ENCODE data around the gene FGF14. TPM values are rescaled to one million over a fixed set of nuclear protein-coding genes. Genes with fewer than 3 reads are reported as not detected.

FGF14 gene
- total RNA-seq, 1 donor from 2014 or later, result not detected

DNA sequence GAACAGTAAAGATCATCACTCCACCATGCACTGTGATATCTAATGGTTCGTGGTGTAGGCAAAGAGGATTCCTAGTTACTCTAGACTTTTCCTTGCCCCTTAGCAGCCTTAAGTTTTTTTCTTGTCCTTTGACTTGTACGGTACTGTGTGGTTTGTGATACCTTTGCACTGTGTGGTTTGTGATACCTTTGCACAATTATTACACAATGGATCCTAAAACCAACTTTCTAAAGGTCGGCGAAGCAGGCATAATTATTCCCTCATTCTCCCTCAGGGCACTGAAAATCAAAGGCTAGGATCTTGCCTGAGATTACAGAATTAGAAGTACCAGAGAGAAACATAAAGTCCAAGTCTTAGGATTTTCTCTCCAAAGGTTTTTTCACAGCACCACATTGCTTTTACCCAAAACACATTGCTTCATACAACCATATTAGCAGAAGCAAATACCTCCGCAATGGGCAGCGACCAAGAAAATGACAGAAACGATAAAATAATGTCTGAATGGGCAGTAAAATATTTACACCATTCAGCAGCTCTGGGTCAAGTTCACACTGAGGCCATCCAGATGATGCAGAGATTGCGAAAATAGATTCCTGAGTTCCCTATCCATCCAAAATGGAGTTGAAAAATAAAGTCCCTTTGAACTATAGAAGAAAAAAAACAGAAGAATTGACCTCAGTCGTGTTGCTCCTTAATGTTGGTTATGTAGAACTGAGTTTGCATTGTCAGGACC is 106.4 kb downstream of the FGF14 start:
- no peaks in the 10 kb centered on the region for H3K27me3 ChIP-seq (ENCODE audit: control insufficient read depth, insufficient read depth, low read length)
- TF ChIP-seq, protein P1, sequence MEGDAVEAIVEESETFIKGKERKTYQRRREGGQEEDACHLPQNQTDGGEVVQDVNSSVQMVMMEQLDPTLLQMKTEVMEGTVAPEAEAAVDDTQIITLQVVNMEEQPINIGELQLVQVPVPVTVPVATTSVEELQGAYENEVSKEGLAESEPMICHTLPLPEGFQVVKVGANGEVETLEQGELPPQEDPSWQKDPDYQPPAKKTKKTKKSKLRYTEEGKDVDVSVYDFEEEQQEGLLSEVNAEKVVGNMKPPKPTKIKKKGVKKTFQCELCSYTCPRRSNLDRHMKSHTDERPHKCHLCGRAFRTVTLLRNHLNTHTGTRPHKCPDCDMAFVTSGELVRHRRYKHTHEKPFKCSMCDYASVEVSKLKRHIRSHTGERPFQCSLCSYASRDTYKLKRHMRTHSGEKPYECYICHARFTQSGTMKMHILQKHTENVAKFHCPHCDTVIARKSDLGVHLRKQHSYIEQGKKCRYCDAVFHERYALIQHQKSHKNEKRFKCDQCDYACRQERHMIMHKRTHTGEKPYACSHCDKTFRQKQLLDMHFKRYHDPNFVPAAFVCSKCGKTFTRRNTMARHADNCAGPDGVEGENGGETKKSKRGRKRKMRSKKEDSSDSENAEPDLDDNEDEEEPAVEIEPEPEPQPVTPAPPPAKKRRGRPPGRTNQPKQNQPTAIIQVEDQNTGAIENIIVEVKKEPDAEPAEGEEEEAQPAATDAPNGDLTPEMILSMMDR (IDR thresholded peaks at IDR 0.05; ENCODE audit: insufficient read depth, low read length, severe bottlenecking), result no peak
- H3K36me3 ChIP-seq (ENCODE audit: control insufficient read depth, insufficient read depth, low read length), result no peaks in the 10 kb centered on the region
- FAIRE-seq (no peak), DNase-seq (ENCODE audit: low read depth) (no peak)
- no peak overlapping the region for H3K4me3 ChIP-seq (ENCODE audit: low read depth, low read length)

DNA sequence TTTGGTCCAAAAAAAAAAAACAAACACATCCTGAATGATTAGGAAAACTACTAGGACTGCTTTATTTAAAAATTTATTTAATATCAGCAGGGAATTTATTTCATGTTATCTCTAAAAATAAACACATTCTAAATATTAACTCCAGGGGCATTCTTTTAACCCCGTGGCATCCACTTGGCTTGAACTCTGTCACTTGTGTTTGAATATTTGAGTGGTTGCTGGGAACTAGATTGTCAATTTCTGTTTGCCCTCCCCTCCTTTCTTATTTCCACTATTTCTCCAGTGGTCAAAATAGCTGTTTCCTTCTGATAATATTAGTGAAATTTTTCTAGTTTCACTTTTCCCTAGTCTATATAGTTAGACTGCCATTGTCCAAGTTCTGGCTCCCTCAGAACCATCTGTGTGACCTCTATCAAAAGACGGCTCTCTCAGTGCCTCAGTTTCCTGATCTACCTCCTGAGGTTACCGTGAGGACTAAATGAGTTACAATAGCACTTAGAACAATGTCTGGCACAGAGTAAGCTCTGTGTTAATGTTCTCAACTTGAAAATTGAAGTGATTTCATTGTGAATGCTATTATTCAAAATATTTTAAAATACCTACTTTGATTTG is 107.3 kb downstream of the FGF14 start:
- TF ChIP-seq, protein P1 (IDR thresholded peaks at IDR 0.05; ENCODE audit: insufficient read depth, low read length, severe bottlenecking), result no peak
- FAIRE-seq (no peak), DNase-seq (ENCODE audit: low read depth) (no peak)
- Histone ChIP-seq H3K27me3 (ENCODE audit: control insufficient read depth, insufficient read depth, low read length) (no peaks in the 10 kb centered on the region), H3K36me3 (ENCODE audit: control insufficient read depth, insufficient read depth, low read length) (no peaks in the 10 kb centered on the region), H3K4me3 (ENCODE audit: low read depth, low read length) (no peak overlapping the region)

DNA sequence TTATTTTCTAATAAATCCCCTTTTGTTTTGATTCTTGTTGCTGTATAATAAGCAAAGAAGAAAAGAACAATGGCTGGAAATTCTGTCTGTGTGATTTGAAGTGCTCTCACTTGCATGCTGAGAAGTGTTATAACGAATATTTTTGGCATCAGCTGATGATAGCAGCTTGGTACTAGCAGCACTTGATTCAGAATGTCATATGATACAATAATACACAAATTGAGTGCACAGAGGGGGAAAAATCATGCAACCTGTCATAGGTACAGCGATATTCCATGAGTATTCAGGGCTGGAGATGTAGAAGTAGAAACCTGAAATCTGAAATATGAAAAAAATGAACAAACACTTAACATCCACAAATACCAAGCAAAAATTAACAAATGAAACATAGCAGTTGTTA is 108.1 kb downstream of the FGF14 start:
- Histone ChIP-seq H3K27me3 (ENCODE audit: control insufficient read depth, insufficient read depth, low read length) (no peaks in the 10 kb centered on the region), H3K4me3 (ENCODE audit: low read depth, low read length) (no peak overlapping the region), H3K36me3 (ENCODE audit: control insufficient read depth, insufficient read depth, low read length) (no peaks in the 10 kb centered on the region)
- no peak for DNase-seq (ENCODE audit: low read depth)
- TF ChIP-seq, protein P1 (IDR thresholded peaks at IDR 0.05; ENCODE audit: insufficient read depth, low read length, severe bottlenecking), result no peak
- no peak for FAIRE-seq

DNA sequence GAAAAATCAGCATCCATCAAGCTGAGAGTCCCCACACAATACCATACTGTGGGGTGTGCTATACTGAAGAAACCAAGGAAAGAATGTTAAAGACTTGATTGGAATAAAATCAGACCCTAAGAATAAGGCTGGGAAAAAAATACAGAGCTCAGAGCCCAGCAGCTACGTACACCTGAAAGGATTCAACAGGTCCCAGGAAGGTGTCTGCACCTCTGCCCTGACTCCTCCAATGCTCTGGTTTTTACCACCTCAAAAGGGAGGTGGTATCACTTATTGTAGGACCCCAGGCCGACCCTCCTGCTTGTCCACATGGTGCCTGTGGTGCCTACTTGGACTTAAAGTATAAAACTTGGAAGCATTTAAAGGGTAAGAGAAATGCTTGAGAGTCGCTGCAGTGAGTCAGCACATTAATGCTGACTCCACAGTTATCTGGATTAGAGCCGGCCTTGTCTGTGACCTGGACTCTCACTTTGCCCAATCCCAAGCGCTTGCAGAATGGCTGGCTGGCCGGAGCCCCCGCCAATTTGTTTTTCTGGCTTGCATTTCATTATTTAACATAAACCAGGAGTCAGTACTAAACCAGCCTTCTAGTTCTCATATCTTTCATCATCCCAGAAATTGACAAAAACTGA is 110.1 kb downstream of the FGF14 start:
- no peak overlapping the region for H3K4me3 ChIP-seq (ENCODE audit: low read depth, low read length)
- no peak for FAIRE-seq
- H3K36me3 ChIP-seq (ENCODE audit: control insufficient read depth, insufficient read depth, low read length), result no peaks in the 10 kb centered on the region
- TF ChIP-seq, protein P1 (IDR thresholded peaks at IDR 0.05; ENCODE audit: insufficient read depth, low read length, severe bottlenecking), result no peak
- H3K27me3 ChIP-seq (ENCODE audit: control insufficient read depth, insufficient read depth, low read length), result no peaks in the 10 kb centered on the region
- DNase-seq (ENCODE audit: low read depth), result no peak

DNA sequence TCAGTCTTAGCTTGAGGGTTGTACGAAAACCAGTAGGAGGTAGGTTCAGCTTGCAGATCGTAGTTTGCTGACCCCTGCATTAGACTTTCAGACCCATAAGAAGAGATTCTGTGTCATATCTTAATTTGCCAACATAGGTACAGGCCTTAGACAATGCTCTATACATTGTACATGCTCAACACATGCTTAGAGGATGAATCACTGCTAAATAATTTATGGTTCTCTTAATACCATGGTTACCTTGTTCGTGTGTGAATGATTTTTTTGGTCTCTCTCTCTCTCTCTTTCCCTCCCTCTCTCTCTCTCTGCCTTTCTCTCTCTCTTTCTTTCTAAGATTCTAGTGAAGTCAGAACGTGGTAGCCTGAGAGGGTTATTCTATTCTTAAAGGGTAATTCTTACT is 112.2 kb downstream of the FGF14 start:
- DNase-seq (ENCODE audit: low read depth) (peak; percentile 75), FAIRE-seq (no peak)
- Histone ChIP-seq H3K4me3 (ENCODE audit: low read depth, low read length) (no peak overlapping the region), H3K36me3 (ENCODE audit: control insufficient read depth, insufficient read depth, low read length) (no peaks in the 10 kb centered on the region), H3K27me3 (ENCODE audit: control insufficient read depth, insufficient read depth, low read length) (no peaks in the 10 kb centered on the region)
- TF ChIP-seq, protein P1 (IDR thresholded peaks at IDR 0.05; ENCODE audit: insufficient read depth, low read length, severe bottlenecking), result no peak

All from bronchial epithelial cell (primary cell).